GM20431 (cell line): Measurements from ENCODE around the gene EED.
"Not testable (repeated sequence)": the region's sequence is repeated elsewhere in the genome, so short reads cannot be mapped to it uniquely, and the experiment has no call there.

Experiments
- in situ Hi-C: fragments of 300-500 bp; cut with MseI, MboI; formaldehyde crosslinking; loops from one replicate; pipeline ENCODE4 v1.15.0; 2020; ENCODE audit warnings: low sequenced_read_pairs; ENCODE audit not compliant: unreplicated experiment

EED gene

DNA sequence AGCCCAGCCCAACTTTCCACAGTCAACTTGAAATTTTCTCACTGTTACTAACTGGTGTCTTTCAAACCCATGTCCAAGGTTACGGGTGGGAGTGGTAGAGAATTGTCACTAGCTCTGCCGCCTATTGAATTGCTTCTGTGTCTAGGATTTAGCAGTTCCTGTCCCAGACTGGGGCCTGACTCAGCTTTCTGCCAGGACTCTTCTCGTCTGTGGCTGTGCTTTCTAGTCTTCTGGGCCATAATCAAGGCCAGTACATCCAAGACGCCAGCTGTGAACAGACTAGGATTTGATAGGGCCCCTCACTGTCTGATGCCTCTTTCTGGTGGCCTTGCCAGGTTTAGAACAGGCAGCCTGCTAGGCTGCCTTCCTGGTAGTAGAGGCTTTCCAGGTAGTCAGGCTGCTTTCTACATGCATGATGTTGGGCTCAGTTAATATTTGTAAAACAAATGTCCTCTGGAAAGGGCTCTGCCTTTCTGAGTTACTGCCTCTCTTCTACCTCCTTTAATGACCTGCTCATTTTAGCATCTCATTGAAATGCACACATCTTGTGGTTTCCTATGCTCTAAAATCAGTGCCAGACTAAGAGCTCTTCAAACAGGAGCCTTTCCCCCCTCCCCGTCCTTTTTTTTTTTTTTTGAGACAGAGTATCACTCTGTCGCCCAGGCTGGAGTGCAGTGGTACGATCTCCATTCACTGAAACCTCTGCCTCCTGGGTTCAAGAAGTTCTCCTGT lies 44.4 kb downstream of the EED start:
- in situ Hi-C loops: loop anchor here (25.0 kb wide), 1 partner anchor 252 kb away; no protein-coding TSS in a partner anchor

DNA sequence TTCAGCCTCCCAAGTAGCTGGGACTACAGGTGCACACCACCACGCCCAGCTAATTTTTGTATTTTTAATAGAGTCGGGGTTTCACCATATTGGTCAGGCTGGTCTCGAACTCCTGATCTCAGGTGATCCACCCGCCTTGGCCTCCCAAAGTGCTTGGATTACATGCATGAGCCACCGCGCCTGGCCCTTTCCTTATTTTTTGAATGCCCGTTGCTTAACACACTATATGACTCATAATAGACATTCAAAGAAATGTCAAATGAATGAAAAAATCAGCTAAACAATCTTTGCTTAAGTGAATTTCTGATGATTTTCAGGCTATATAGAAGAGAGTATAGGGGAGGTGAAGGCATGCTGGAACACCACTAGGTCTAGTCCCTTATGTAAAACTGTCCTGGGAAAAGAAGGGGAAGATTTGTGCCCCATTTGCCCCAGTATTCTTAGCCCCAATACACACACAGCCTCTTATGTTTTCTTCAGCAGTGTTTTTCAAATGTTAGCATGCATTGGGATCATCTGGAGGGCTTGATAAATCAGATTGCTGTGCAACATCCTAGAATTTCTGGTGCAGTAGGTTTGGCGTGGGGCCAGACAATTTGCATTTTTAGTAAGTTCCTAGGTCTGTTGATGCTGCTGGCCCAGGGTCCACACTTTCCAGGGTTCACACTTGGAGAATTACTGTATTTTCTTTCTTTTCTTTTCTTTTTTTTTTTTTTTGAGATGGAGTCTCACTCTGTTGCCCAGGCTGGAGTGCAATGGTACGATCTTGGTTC lies 45.1 kb downstream of the EED start:
- in situ Hi-C loops: loop anchor here (25.0 kb wide), 1 partner anchor 252 kb away; no protein-coding TSS in a partner anchor

DNA sequence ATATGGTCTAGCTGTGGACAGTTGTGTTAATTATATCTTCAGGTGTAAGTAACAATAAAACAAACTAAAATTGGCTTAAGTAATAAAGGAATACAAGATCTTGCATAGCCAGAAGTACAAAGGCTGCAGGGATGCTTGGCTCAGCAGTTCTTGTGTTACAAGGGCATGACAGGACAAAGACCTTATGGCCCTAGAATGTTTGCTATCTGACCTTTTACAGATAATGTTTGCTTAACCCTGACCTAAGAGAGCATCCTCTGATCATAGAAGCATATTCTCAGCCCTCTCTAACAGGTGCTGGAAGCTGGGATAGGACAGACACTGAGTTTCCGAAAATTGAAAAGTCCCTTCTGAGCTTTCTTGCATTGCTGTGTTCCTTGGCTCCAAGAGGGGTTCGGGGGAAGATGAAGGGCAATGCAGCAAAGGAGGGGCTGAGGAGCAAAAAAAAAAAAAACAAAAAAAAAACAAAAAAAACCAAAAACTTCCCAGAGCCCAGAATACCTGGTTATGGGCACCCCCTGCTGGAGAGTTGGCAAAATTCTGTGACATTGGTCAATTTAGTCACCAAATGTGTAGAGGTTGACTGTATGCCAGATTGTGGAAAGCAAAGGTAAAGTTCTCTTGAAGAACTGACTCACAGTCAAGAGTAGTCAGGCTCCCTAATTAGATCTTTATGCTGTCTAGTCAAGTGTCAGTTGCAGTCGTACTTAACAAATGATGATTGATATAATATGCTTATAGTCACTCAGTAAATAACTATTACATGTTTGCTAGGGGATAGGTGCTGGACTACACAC lies 47.1 kb downstream of the EED start:
- in situ Hi-C loops: loop anchor here (25.0 kb wide), 1 partner anchor 254 kb away; no protein-coding TSS in a partner anchor

DNA sequence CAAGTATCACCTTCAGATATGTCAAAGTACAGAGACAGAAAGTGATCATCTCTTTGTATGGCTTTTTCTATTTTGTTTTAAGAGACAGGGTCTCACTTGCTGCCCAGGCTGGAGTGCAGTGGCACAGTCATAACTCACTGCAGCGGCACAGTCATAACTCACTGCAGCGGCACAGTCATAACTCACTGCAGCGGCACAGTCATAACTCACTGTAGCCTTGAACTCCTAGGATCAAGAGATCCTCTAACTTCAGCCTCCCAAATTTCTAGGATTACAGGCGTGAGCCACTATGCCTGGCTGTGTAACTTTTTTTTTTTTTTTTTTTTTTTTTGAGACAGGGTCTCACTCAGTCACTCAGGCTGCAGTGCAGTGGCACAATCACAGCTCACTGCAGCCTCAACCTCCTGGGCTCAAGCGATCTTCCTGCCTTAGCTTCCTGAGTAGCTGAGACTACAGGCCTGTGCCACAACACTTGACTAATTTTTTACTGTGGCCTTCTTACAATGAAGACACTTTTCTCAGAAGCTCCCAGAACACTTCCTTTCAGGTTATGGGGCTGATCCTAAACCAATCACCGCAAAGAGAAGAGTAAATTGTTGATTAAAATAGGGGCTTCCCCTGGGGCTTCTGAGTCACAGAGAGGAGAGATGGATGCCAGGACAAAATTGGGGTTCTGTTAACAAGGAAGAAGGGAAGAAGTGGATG lies 48.5 kb downstream of the EED start:
- in situ Hi-C loops: loop anchor here (25.0 kb wide), 1 partner anchor 256 kb away; no protein-coding TSS in a partner anchor

DNA sequence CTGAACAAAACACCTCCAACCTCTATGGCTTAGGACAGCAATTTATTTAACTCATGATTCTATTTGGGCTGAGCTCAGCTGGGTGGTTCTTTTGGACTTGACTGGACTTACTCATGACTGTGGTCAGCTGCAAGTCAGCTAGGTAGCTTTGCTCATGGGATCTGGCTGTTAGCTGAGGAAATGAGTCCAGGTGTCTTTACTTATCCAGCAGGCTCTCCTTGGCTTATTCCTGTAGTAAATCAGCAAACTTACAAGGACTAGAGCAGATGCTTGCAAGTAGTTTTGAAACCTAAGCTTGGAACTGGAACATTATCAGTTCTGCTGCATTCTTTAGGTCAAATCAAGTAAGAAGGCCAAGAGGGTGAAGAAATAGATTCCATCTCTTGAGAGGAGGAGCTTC lies 49.5 kb downstream of the EED start:
- in situ Hi-C loops: loop anchor here (25.0 kb wide), 1 partner anchor 257 kb away; no protein-coding TSS in a partner anchor

DNA sequence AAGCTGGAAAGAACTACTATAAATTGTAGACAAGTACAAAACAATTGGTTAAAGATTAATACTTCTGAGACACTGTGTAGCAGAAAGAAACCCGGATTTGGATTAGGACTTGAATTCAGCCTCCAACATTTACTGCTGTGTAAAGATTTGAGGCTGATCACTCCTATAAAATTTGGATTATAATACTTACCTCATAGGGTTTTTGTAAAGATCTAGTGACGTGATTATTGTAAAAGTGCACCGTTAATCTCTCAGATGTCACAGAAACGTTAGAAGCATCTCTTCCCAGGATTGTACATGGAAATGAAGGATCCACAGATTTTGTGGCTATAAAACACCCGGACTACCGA lies 57.2 kb downstream of the EED start:
- in situ Hi-C loops: no loop called here

DNA sequence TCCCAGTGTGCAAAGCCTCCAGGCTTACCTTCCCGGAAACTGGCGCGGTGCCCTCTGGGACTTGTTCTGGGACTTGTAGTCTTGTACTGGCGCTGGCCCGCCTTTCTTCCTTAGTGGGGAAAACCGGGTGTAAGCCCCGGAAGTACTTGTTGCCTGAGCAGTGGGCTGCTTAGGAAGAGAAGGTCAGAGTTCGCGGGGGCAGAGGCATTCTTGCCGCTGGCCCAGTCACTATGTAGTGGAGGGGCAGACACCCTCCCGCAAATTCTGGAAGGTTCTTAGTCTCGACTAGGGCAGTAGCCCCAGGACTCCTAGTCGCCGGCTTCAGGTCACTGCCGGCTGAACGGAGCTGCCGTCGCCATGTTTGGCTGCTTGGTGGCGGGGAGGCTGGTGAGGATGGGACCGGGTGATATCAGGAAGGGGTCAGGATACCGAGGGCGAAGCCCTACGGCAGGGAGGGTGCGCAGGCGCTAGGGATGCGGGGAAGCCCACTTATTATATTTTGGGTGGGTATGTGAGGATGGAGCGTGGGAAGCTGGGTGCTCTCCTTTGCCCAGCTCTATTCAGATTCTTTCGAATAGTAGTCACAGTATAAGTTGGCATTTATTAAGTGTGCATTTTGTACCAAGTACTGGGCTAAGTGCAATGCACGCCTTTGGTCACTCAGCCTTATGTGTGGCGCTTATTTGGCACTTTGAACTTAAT lies 57.7 kb downstream of the EED start, which contains the start of gene HIKESHI:
HIKESHI (plus strand) TSS at position 149 of the 702 bp plus-strand sequence; CDS start at position 358, 209 bp downstream.
- in situ Hi-C loops: no loop called here

DNA sequence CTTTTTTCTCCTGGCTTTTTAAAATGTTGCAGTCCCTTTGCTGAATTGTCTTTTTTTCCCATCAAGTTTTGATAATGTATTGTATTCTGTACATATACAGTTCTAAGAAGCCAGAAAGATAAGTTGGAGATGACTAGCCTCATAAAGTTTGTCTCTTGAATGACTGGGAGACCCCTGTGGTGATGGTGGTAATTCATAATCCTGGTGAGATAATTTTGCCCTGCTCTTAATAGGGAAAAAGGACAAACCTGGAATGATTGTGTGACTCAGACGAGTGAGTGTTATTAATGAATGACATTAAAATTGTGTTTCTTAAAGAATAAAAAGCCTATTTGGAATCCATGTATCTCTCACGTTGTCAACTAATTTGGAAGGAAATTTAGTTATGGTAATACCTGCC lies 58.7 kb downstream of the EED start:
- in situ Hi-C loops: no loop called here

DNA sequence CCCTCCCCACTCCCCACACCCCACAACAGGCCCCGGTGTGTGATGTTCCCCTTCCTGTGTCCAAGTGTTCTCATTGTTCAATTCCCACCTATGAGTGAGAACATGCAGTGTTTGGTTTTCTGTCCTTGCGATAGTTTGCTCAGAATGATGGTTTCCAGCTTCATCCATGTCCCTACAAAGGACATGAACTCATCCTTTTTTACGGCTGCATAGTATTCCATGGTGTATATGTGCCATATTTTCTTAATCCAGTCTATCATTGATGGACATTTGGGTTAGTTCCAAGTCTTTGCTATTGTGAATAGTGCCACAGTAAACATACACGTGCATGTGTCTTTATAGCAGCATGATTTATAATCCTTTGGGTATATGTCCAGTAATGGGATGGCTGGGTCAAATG lies 64.2 kb downstream of the EED start:
- in situ Hi-C loops: not testable (repeated sequence)

DNA sequence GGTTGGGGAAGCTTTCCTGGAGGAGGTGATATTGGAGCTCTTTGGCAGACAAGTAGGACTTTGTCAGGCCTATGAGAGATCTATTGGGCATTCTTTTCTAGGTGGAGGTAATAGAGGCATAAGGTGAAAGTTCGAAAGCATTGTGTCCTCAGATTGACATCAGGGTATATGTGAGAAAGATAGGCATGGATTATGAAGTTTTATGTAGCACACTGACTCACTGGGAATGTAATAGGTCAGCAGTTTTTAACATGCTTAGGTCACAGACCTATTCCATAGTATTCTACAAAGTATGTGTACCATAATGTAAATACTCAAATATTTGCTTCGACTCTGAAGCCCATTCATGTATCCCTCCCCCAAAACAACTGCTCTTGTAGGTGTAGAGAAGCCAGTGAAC lies 69.2 kb downstream of the EED start:
- in situ Hi-C loops: no loop called here

DNA sequence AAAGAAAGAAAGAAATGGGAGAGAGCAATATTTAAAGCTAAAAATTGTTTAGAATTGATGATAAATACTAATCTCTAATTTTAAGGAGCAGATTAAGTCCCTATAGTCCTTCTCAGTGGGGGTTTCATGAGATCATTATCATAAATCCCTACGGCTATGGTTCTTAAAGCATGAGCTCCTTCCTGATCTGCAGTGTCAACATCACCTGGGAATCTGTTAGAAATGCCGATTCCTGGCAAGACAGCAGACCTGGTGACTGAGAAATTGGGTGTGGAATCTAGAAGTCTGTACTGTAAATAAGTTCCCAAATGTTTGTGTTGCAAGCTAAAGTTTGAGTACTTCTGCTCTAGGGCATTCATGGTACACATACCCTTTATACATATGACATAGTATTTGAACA lies 70.1 kb downstream of the EED start:
- in situ Hi-C loops: no loop called here
